ENCODE measurements around the gene PSMG3.
"Not testable (repeated sequence)": the region's sequence is repeated elsewhere in the genome, so short reads cannot be mapped to it uniquely, and the experiment has no call there.

The PSMG3 gene

DNA sequence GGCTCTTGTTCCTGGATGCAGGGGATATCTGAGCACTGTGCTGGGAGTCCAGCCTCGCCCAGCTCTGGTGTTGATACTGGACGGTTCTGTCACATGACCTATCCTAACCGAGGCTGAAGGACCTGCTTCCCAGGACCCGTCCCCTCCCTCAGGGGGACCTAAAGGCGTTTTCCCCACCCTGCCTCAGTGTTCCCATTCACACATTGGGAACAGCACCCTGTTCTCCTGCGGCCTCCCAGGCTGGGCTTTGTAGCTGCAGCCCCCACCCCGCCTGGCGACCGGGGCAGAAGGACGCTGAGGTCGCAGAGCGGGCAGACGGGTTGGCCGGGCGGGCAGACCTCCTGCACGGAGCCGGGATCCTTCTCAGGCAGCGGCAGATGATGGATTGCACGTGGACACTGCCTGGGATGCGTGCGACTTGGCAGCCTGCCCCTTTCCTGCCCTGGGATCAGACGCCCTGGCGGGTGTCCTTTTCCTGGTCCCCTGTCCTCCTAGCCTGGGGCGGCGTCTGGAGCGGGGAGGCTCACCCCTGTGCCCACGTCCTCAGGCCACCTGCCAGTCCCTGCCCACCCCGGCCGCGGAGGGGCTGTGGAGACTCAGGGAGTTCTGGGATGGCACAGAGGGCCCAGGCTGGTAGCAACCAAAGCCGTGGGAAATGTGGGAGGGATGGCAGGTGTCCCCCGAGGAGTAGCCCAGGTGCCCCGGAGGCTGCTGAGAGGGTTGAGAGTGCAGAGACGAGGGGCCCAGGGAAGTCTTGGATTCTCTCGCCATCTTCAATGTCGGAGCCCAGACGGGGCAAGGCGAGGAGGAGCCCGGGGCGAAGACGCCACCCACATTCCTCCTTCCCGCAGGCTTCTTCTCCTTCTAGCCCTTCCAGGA is 17.2 kb upstream of the PSMG3 start:
- H3K4me3 ChIP-seq (ENCODE audit: low read depth in 1 of 2, low read length in 2 of 2) = no peak overlapping the region
- H3K36me3 ChIP-seq (ENCODE audit: insufficient read depth, low read length) = no peaks in the 10 kb centered on the region
- peaks cover 12 to 48% of the 10 kb centered on the region in 2 donors for H3K27me3 ChIP-seq (ENCODE audit: control insufficient read depth in 1 of 2, insufficient read depth in 2 of 2, low read length in 2 of 2)
- no peak overlapping the region for H3K9ac ChIP-seq (ENCODE audit: low read length)
- H3K9me3 ChIP-seq (ENCODE audit: low read length) = no peaks in the 10 kb centered on the region
- H3K4me1 ChIP-seq (ENCODE audit: insufficient read depth, low read length) = no peaks in the 10 kb centered on the region
- no peak overlapping the region for H3K27ac ChIP-seq (ENCODE audit: low read depth, low read length)

DNA sequence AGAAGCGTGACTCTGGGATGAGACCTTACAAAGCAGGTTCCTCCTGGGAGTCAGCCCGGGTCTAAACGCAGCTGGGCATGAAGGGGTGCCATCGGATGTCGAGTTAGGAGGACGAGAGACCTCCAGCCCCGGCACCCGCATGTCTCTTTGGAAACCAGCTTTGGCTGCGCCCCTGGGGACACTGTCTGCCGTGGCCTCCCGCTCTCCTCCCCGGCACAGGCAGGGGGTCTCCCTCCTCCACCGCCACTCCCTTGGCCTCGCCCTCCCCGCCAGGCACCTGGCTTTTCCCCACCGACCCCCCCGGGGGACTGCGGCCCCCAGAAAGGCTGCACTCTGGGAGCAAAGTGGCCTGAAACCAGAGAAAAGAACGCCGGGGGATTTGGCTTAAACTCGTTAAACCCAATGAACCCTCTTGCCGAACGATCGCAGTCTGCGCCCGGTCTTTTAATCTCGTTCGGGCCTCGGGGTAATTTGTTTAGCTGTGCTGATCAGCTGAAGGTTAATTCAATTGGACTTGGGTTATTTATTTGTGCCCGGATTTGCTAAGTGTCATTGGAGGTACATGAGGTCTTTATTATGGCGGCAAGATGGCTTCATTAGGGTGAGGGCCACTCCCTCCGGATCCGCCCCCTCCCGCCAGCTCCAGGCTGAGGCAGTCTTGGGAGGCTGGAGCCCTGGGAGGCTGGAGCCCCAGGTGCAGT is 16.4 kb upstream of the PSMG3 start:
- no peaks in the 10 kb centered on the region for H3K9me3 ChIP-seq (ENCODE audit: low read length)
- H3K9ac ChIP-seq (ENCODE audit: low read length) = no peak overlapping the region
- no peak overlapping the region for H3K4me3 ChIP-seq (ENCODE audit: low read depth in 1 of 2, low read length in 2 of 2)
- no peaks in the 10 kb centered on the region for H3K4me1 ChIP-seq (ENCODE audit: insufficient read depth, low read length)
- H3K36me3 ChIP-seq (ENCODE audit: insufficient read depth, low read length) = no peaks in the 10 kb centered on the region
- no peak overlapping the region for H3K27ac ChIP-seq (ENCODE audit: low read depth, low read length)
- peaks cover 7 to 42% of the 10 kb centered on the region in 2 donors for H3K27me3 ChIP-seq (ENCODE audit: control insufficient read depth in 1 of 2, insufficient read depth in 2 of 2, low read length in 2 of 2)

DNA sequence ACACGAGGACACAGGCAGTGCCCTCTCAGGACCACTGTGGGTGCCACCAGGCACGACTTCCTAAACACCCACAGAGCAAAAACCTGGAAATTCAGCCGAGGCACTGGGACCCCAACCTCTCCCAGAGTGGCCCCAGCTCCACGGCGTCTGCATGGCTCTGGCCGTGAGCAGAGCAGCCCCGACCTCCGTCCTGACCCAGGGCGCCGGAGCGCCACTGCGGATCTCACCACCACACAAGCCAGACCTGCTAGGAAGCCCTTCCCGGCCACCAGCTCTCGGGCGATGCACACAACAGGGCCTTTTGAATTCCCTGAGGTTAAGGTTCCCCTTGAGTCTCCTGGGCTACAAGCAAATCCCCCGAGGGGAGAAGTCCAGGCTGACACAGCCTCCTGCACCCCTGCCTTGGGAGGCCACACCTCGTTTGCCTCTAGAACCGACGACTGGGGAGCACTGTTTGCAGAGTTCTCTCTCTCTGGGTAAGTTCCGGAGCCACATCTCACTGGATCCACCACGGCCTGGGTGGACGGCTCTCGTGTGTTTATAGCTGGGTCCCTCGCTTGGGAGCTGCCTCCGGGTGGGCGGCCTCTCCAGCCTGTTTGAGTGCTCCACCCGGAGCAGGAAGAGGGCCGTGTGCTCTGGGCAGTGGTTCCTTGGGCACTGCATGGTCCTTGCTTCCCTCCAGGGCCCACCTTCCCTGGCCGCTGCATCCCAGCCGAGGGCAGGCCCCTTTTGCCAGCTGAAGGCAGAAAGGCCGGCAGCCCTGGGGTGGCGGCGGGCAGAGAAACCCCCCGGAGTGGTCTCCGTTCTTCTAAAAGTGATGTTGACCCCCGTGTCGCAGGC is 15.5 kb upstream of the PSMG3 start:
- no peak overlapping the region for H3K27ac ChIP-seq (ENCODE audit: low read depth, low read length)
- no peak overlapping the region for H3K4me3 ChIP-seq (ENCODE audit: low read depth in 1 of 2, low read length in 2 of 2)
- H3K9ac ChIP-seq (ENCODE audit: low read length) = no peak overlapping the region
- H3K4me1 ChIP-seq (ENCODE audit: insufficient read depth, low read length) = no peaks in the 10 kb centered on the region
- no peaks in the 10 kb centered on the region for H3K36me3 ChIP-seq (ENCODE audit: insufficient read depth, low read length)
- peaks cover 6 to 32% of the 10 kb centered on the region in 2 donors for H3K27me3 ChIP-seq (ENCODE audit: control insufficient read depth in 1 of 2, insufficient read depth in 2 of 2, low read length in 2 of 2)
- H3K9me3 ChIP-seq (ENCODE audit: low read length) = no peaks in the 10 kb centered on the region

DNA sequence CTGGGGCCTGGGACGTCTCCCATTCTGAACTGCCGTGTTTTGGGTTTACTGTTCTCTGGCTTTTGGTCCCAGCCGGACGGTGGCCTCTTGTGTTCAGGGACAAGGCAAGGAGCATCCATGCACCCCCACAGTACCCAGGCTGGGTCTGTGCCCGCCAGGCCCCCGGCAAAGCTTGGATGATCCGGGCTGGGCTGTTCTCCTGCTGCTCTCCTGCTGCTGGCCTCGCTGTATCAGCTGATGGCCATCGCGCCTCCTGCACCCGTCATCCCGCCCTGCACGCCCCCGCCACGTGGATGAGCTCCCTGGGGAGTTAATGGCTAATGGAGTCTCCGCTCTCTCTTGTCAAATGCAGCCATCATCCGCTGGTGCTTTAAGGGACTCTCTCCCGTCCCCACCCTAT is 14.9 kb upstream of the PSMG3 start:
- Histone ChIP-seq H3K9me3 (ENCODE audit: low read length) (no peaks in the 10 kb centered on the region), H3K36me3 (ENCODE audit: insufficient read depth, low read length) (no peaks in the 10 kb centered on the region), H3K27me3 (ENCODE audit: control insufficient read depth in 1 of 2, insufficient read depth in 2 of 2, low read length in 2 of 2) (peaks cover 6 to 30% of the 10 kb centered on the region in 2 donors), H3K4me3 (ENCODE audit: low read depth in 1 of 2, low read length in 2 of 2) (no peak overlapping the region), H3K27ac (ENCODE audit: low read depth, low read length) (no peak overlapping the region), H3K4me1 (ENCODE audit: insufficient read depth, low read length) (no peaks in the 10 kb centered on the region), H3K9ac (ENCODE audit: low read length) (no peak overlapping the region)

DNA sequence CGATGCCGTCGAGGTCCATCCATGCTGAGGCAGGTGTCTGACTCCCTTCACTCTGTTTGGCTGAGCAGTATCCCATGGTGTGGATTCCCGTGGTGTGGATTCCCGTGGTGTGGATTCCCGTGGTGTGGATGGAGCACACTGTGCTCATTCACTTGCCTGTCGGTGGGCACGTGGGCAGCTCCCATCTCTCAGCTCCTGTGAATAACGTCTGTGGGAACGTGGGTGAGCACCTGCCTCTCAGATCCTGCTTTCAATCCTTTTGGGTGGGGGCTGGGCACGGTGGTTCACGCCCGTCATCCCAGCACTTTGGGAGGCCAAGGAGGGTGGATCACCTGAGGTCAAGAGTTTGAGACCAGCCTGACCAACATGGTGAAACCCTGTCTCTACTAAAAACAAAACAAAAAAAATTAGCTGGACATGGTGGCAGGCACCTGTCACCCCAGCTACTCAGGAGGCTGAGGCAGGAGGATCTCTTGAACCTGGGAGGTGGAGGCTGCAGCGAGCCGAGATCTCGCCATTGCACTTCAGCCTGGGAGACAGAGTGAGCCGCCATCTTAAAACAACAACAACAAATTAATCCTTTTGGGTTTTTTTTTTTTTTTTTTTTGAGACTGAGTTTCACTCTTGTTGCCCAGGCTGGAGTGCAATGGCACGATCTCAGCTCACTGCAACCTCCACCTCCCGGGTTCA is 13.6 kb upstream of the PSMG3 start:
- H3K36me3 ChIP-seq (ENCODE audit: insufficient read depth, low read length); H3K27ac ChIP-seq (ENCODE audit: low read depth, low read length); H3K9ac ChIP-seq (ENCODE audit: low read length); H3K4me1 ChIP-seq (ENCODE audit: insufficient read depth, low read length); H3K4me3 ChIP-seq (ENCODE audit: low read depth in 1 of 2, low read length in 2 of 2); H3K9me3 ChIP-seq (ENCODE audit: low read length): not testable (repeated sequence)
- peaks cover 0 to 23% of the 10 kb centered on the region in 2 donors for H3K27me3 ChIP-seq (ENCODE audit: control insufficient read depth in 1 of 2, insufficient read depth in 2 of 2, low read length in 2 of 2)

DNA sequence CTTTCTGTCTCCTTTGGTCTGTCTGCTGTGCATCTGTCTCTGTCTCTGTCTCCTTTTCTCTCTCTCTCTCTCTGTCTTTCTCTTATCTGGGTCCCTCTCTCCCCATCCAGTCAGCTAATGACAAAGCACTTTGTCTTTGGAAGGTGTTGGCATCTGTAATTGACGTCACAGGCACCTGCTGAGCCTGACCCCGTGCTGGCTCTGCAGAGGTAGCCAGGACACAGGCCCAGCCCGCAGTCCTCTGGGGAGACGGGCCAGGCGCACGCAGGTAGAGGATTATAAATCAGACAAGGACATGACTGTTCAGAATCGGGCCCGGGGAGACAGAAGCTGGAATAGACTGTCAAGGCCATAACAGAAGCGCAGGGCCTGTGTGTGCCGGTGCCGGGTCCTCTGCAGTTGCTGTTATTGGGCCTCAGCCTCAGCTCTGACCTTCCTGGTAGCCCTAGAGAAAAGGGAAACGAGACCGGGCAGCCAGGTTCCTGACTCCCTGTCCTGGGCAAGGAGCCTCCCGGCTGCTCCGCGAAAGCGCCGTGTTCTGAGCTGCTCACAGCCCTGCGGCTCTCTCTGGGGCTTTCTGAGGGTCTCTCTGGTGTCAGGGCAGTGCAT is 10.7 kb upstream of the PSMG3 start:
- H3K36me3 ChIP-seq (ENCODE audit: insufficient read depth, low read length) = no peaks in the 10 kb centered on the region
- no peak overlapping the region for H3K4me3 ChIP-seq (ENCODE audit: low read depth in 1 of 2, low read length in 2 of 2)
- no peaks in the 10 kb centered on the region for H3K4me1 ChIP-seq (ENCODE audit: insufficient read depth, low read length)
- no peaks in the 10 kb centered on the region for H3K27me3 ChIP-seq (ENCODE audit: control insufficient read depth in 1 of 2, insufficient read depth in 2 of 2, low read length in 2 of 2)
- H3K9ac ChIP-seq (ENCODE audit: low read length) = no peak overlapping the region
- no peaks in the 10 kb centered on the region for H3K9me3 ChIP-seq (ENCODE audit: low read length)
- H3K27ac ChIP-seq (ENCODE audit: low read depth, low read length) = no peak overlapping the region

DNA sequence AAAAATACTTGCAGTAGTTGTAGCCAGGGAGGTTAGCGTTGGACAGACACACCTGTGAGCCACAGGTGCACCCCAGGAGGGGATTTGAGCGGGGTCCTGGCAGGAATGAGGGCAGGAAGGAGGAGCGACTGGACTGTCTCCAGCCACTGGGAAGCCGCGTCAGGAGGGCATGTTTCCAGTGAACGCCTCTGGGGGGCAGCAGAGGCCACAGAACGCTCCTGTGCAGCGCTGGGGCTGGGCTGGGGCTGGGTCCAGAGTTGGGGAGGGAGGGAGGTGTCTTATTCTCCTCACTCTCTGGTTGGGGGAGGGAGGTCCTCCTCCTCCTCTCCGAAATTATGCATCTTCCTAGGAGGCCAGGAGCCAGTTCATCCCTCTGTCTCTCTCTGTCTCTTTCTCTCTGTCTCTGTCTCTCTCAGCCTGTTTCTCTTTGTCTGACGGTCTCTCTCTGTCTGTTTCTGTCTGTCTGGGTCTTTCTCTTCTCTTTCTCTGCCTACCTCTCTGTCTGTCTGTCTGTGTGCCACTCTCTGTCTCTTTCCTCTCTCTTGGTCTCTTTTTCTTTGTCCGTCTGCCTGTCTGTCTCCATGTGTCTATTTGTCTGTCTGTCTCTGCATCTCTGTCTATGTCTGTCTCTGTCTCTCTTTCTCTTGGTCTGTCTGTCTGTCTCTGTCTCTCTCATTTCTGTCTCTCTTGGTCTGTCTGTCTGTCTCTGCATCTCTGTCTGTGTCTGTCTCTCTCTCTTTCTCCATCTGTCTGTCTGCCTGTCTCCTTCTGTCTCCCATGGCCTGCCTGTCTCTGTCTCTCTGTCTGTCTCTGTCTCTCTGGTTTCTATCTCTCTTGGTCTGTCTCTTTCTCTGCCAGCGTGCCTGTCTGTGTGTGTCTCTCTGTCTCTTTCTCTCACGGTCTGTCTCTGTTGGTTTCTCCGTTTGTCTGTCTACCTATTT is 9.9 kb upstream of the PSMG3 start:
- Histone ChIP-seq H3K36me3 (ENCODE audit: insufficient read depth, low read length) (no peaks in the 10 kb centered on the region), H3K9me3 (ENCODE audit: low read length) (no peaks in the 10 kb centered on the region), H3K27ac (ENCODE audit: low read depth, low read length) (no peak overlapping the region), H3K4me3 (ENCODE audit: low read depth in 1 of 2, low read length in 2 of 2) (no peak overlapping the region), H3K4me1 (ENCODE audit: insufficient read depth, low read length) (no peaks in the 10 kb centered on the region), H3K27me3 (ENCODE audit: control insufficient read depth in 1 of 2, insufficient read depth in 2 of 2, low read length in 2 of 2) (no peaks in the 10 kb centered on the region), H3K9ac (ENCODE audit: low read length) (no peak overlapping the region)

DNA sequence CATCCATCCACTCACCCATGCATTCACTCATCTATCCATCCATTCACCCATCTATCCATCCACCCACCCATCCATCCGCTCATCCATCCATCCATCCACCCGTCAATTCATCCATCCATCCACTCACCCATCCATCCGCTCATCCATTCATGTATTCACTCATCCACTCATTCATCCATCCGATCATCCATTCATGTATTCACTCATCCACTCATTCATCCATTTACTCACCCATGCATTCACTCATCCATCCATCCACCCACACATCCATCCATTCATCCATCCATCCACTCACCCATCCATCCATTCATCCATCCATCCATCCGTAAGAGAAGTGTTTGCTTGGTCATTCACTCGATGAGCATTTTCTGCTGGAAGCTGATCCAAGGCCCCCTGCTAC is 8.7 kb upstream of the PSMG3 start:
- no peaks in the 10 kb centered on the region for H3K9me3 ChIP-seq (ENCODE audit: low read length)
- H3K4me3 ChIP-seq (ENCODE audit: low read depth in 1 of 2, low read length in 2 of 2) = no peak overlapping the region
- H3K36me3 ChIP-seq (ENCODE audit: insufficient read depth, low read length) = no peaks in the 10 kb centered on the region
- no peak overlapping the region for H3K9ac ChIP-seq (ENCODE audit: low read length)
- H3K27me3 ChIP-seq (ENCODE audit: control insufficient read depth in 1 of 2, insufficient read depth in 2 of 2, low read length in 2 of 2) = no peaks in the 10 kb centered on the region
- H3K27ac ChIP-seq (ENCODE audit: low read depth, low read length) = no peak overlapping the region
- H3K4me1 ChIP-seq (ENCODE audit: insufficient read depth, low read length) = no peaks in the 10 kb centered on the region

DNA sequence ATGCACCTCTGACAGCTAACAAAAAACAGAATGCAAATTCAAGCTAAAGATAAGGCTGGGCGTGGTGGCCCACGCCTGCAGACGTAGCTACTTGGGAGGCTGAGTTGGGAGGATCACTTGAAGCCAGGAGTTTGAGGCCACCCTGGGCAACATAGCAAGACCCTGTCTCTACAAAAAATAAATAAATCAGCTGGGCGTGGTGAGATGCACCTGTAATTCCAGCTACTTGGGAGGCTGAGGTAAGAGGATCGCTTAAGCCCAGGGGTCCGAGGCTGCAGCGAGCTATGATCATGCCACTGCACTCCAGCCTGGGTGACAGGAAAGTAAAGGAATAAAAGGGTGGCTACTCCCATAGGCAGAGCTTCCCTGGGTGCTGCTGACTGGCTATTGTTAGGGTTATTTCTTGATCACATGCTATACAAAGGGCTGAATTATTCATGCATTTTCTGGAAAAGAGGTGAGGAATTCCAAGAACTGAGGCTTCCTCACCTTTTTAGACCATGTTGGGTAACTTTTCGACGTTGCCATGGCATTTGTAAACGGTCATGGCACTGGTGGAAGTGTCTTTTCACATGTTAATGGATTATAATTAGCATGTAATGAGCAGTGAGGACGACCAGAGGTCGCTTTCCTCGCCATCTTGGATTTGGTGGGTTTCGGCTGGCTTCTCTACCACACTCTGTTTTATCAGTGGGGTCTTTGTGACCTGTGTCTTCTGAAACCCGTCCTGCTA is 6.9 kb upstream of the PSMG3 start:
- Histone ChIP-seq H3K36me3 (ENCODE audit: insufficient read depth, low read length) (no peaks in the 10 kb centered on the region), H3K27me3 (ENCODE audit: control insufficient read depth in 1 of 2, insufficient read depth in 2 of 2, low read length in 2 of 2) (no peaks in the 10 kb centered on the region), H3K9me3 (ENCODE audit: low read length) (no peaks in the 10 kb centered on the region), H3K4me1 (ENCODE audit: insufficient read depth, low read length) (no peaks in the 10 kb centered on the region), H3K4me3 (ENCODE audit: low read depth in 1 of 2, low read length in 2 of 2) (no peak overlapping the region), H3K9ac (ENCODE audit: low read length) (no peak overlapping the region), H3K27ac (ENCODE audit: low read depth, low read length) (no peak overlapping the region)

Data from muscle layer of colon (tissue), 2 donors.